GM23338 (cell line): ENCODE data around the gene TGFBR3. TPM values are rescaled to one million over a fixed set of nuclear protein-coding genes. Genes with fewer than 3 reads are reported as not detected.
A peak's percentile ranks its signal among the peaks of the same experiment; 100 is the strongest.

Experiments
- ATAC-seq: fragments of 200-7000 bp; cut with Tn5 transposase; 3 replicates; pipeline ENCODE4 v1.9.1; 2020
- DNase-seq: peaks from one replicate; pipeline ENCODE4 v3.0.0-alpha.2; 2015; ENCODE audit warnings: low spot score
- H2AFZ ChIP-seq: fragments of 200-600 bp; sonication (generic); 2 replicates; pipeline ENCODE4 v1.8.0; 2016; ENCODE audit warnings: antibody characterized with exemption, mild to moderate bottlenecking, moderate library complexity
- H3F3A ChIP-seq: fragments of 200-600 bp; sonication (generic); replicated peaks from 2 replicates; pipeline ENCODE4 v1.8.0; 2017; ENCODE audit warnings: antibody characterized with exemption, mixed run types, low read depth
- H3K27ac ChIP-seq: fragments of 200-600 bp; sonication (generic); 2 replicates; pipeline ENCODE4 v1.6.1; 2016; ENCODE audit warnings: low read depth
- H3K27me3 ChIP-seq: fragments of 200-600 bp; sonication (generic); 2 replicates; pipeline ENCODE4 v1.8.0; 2016; ENCODE audit warnings: mild to moderate bottlenecking, mixed run types, moderate library complexity; ENCODE audit not compliant: insufficient read depth
- H3K36me3 ChIP-seq: fragments of 200-600 bp; sonication (generic); 2 replicates; pipeline ENCODE4 v1.8.0; 2016; ENCODE audit warnings: mild to moderate bottlenecking; ENCODE audit not compliant: insufficient read depth
- H3K4me1 ChIP-seq: fragments of 200-600 bp; sonication (generic); 2 replicates; pipeline ENCODE4 v1.8.0; 2016; ENCODE audit warnings: mild to moderate bottlenecking, moderate library complexity; ENCODE audit not compliant: insufficient read depth
- H3K4me2 ChIP-seq: fragments of 200-600 bp; sonication (generic); 2 replicates; pipeline ENCODE4 v1.7.1; 2017; ENCODE audit warnings: mixed run types
- H3K4me3 ChIP-seq: fragments of 200-600 bp; sonication (generic); 2 replicates; pipeline ENCODE4 v1.6.1; 2016; ENCODE audit warnings: mixed run types
- H3K79me2 ChIP-seq: fragments of 200-600 bp; sonication (generic); replicated peaks from 2 replicates; pipeline ENCODE4 v1.8.0; 2017; ENCODE audit warnings: mild to moderate bottlenecking; ENCODE audit not compliant: insufficient read depth
- H3K9me2 ChIP-seq: fragments of 200-600 bp; sonication (generic); 2 replicates; pipeline ENCODE4 v1.8.0; 2017; ENCODE audit not compliant: insufficient read depth
- H4K20me1 ChIP-seq: fragments of 200-600 bp; sonication (generic); replicated peaks from 2 replicates; pipeline ENCODE4 v1.8.0; 2017; ENCODE audit warnings: mild to moderate bottlenecking; ENCODE audit not compliant: insufficient read depth
- H3K27ac Mint-ChIP-seq: 2 replicates; pipeline ENCODE4 v1.8.0; 2020; ENCODE audit warnings: inconsistent platforms, mild to moderate bottlenecking, moderate library complexity, mixed read lengths
- H3K27me3 Mint-ChIP-seq: 3 replicates; pipeline ENCODE4 v1.8.0; 2022; ENCODE audit warnings: low read depth, mild to moderate bottlenecking, moderate library complexity, mixed read lengths, inconsistent platforms; ENCODE audit not compliant: insufficient read depth, poor library complexity
- H3K36me3 Mint-ChIP-seq: 3 replicates; pipeline ENCODE4 v1.8.0; 2021; ENCODE audit warnings: low read depth, mild to moderate bottlenecking, inconsistent platforms, moderate library complexity, mixed read lengths
- H3K4me1 Mint-ChIP-seq: 3 replicates; pipeline ENCODE4 v1.8.0; 2020; ENCODE audit warnings: mild to moderate bottlenecking, inconsistent platforms, mixed read lengths
- H3K4me3 Mint-ChIP-seq: 3 replicates; pipeline ENCODE4 v1.8.0; 2021; ENCODE audit warnings: moderate library complexity, mild to moderate bottlenecking, inconsistent platforms, mixed read lengths
- H3K9me3 Mint-ChIP-seq: 3 replicates; pipeline ENCODE4 v1.8.0; 2020; ENCODE audit warnings: moderate library complexity, mild to moderate bottlenecking, inconsistent platforms, mixed read lengths
- CREB1 ChIP-seq: fragments of 250-450 bp; sonication (Bioruptor Pico); IDR thresholded peaks from 2 replicates; pipeline ENCODE4 v1.5.0; 2020; ENCODE audit warnings: low read depth, mild to moderate bottlenecking, moderate library complexity
- EZH2 ChIP-seq: fragments of 200-600 bp; sonication (generic); IDR thresholded peaks from one replicate; pipeline ENCODE4 v1.8.0; 2017; ENCODE audit warnings: antibody characterized with exemption, mild to moderate bottlenecking, low read depth; ENCODE audit not compliant: unreplicated experiment
- EZH2phosphoT487 ChIP-seq: fragments of 200-600 bp; sonication (generic); IDR thresholded peaks from one replicate; pipeline ENCODE4 v1.8.1; 2018; ENCODE audit warnings: antibody characterized with exemption; ENCODE audit not compliant: unreplicated experiment
- JUNB ChIP-seq: IDR thresholded peaks from one replicate; pipeline ENCODE4 v1.6.1; 2016; ENCODE audit warnings: antibody characterized with exemption; ENCODE audit not compliant: unreplicated experiment
- NANOG ChIP-seq: IDR thresholded peaks from 2 replicates; pipeline ENCODE4 v1.6.1; 2016; ENCODE audit warnings: antibody characterized with exemption, borderline replicate concordance
- POLR2AphosphoS5 ChIP-seq: IDR thresholded peaks from 2 replicates; pipeline ENCODE4 v1.6.1; 2016; ENCODE audit warnings: antibody characterized with exemption, low read depth
- STAT1 ChIP-seq: IDR thresholded peaks from one replicate; pipeline ENCODE4 v1.6.1; 2016; ENCODE audit warnings: antibody characterized with exemption; ENCODE audit not compliant: unreplicated experiment
- ZNF114 ChIP-seq: fragments of 250-450 bp; sonication (Bioruptor Pico); IDR thresholded peaks from 2 replicates; pipeline ENCODE4 v1.5.0; 2020; ENCODE audit warnings: mild to moderate bottlenecking, moderate library complexity
- ZNF331 ChIP-seq: fragments of 250-450 bp; sonication (Bioruptor Pico); IDR thresholded peaks from 2 replicates; pipeline ENCODE4 v1.5.0; 2020; ENCODE audit warnings: low read depth, mild to moderate bottlenecking, moderate library complexity
- polyA plus RNA-seq: library from polyadenylated mRNA; unstranded; fragments of >200 nt; fragmentation: Nextera tagmentation; extraction: Ambion mirVana; gene quantifications from 2 replicates; pipeline ENCODE4 v1.2.1, GENCODE V29; 2016
- total RNA-seq: library from RNA; depleted of rRNA; stranded (reverse); fragments of >200 nt; shearing (Covaris generic); gene quantifications from 2 replicates; pipeline ENCODE4 v1.2.3, GENCODE V29; 2014
- TF ChIP-seq, protein P1 (sequence below): fragments of 250-450 bp; sonication (Bioruptor Pico); IDR thresholded peaks from 2 replicates; pipeline ENCODE4 v1.5.0; 2020; ENCODE audit warnings: mild to moderate bottlenecking, moderate library complexity
- TF ChIP-seq, protein P2 (sequence below): IDR thresholded peaks from one replicate; pipeline ENCODE4 v1.6.1; 2018; ENCODE audit warnings: antibody characterized with exemption; ENCODE audit not compliant: unreplicated experiment

Gene TGFBR3
- total and polyA plus RNA-seq, 2 experiments from 2014 or later = 1.7 to 2.9 TPM

DNA sequence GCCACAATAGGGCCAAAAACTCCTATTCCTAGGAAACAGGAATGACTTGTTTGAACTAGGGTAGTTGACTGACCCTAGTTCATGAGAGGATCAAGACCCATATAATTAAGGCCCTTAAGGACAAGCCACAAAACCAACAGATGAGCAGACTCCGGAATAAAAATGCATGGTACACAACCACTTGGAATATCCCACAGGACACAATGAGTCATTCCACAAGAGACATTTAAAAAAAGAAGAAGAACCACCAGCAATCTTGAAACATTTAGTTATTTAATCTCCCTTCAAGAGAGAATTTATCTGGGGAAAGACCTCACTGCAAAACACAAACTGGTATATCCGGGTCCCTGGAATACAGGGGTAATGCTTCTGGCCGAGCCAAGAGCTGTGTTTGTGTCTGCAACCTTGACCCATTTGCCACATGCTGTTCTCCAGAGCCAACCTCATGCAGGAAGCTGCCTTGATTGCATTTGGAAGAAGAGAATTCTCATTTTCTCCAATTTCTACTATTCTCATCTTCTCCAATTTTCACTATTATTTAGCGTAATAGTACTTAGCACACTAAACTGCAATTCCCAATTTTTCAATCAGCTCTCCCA lies 135.5 kb downstream of the TGFBR3 start:
- Mint-ChIP-seq H3K4me3 (no peak overlapping the region), H3K27ac (no peak overlapping the region), H3K9me3 (peaks cover 12% of the 10 kb centered on the region), H3K4me1 (peaks cover 8% of the 10 kb centered on the region), H3K27me3 (peaks cover 2% of the 10 kb centered on the region), H3K36me3 (peaks cover 13% of the 10 kb centered on the region; the same call in 1 of the 3 replicates)
- H3K36me3 ChIP-seq = no peaks in the 10 kb centered on the region; the same call in 1 of the 2 replicates
- H3K4me3 ChIP-seq = no peak overlapping the region
- no peaks in the 10 kb centered on the region for H3K27me3 ChIP-seq
- TF ChIP-seq NANOG (no peak), ZNF114 (CRISPR knock-in tag) (no peak), STAT1 (no peak), POLR2AphosphoS5 (no peak), ZNF331 (CRISPR knock-in tag) (no peak), JUNB (no peak), CREB1 (CRISPR knock-in tag) (no peak), EZH2 (no peak), EZH2phosphoT487 (no peak)
- TF ChIP-seq, protein P1, sequence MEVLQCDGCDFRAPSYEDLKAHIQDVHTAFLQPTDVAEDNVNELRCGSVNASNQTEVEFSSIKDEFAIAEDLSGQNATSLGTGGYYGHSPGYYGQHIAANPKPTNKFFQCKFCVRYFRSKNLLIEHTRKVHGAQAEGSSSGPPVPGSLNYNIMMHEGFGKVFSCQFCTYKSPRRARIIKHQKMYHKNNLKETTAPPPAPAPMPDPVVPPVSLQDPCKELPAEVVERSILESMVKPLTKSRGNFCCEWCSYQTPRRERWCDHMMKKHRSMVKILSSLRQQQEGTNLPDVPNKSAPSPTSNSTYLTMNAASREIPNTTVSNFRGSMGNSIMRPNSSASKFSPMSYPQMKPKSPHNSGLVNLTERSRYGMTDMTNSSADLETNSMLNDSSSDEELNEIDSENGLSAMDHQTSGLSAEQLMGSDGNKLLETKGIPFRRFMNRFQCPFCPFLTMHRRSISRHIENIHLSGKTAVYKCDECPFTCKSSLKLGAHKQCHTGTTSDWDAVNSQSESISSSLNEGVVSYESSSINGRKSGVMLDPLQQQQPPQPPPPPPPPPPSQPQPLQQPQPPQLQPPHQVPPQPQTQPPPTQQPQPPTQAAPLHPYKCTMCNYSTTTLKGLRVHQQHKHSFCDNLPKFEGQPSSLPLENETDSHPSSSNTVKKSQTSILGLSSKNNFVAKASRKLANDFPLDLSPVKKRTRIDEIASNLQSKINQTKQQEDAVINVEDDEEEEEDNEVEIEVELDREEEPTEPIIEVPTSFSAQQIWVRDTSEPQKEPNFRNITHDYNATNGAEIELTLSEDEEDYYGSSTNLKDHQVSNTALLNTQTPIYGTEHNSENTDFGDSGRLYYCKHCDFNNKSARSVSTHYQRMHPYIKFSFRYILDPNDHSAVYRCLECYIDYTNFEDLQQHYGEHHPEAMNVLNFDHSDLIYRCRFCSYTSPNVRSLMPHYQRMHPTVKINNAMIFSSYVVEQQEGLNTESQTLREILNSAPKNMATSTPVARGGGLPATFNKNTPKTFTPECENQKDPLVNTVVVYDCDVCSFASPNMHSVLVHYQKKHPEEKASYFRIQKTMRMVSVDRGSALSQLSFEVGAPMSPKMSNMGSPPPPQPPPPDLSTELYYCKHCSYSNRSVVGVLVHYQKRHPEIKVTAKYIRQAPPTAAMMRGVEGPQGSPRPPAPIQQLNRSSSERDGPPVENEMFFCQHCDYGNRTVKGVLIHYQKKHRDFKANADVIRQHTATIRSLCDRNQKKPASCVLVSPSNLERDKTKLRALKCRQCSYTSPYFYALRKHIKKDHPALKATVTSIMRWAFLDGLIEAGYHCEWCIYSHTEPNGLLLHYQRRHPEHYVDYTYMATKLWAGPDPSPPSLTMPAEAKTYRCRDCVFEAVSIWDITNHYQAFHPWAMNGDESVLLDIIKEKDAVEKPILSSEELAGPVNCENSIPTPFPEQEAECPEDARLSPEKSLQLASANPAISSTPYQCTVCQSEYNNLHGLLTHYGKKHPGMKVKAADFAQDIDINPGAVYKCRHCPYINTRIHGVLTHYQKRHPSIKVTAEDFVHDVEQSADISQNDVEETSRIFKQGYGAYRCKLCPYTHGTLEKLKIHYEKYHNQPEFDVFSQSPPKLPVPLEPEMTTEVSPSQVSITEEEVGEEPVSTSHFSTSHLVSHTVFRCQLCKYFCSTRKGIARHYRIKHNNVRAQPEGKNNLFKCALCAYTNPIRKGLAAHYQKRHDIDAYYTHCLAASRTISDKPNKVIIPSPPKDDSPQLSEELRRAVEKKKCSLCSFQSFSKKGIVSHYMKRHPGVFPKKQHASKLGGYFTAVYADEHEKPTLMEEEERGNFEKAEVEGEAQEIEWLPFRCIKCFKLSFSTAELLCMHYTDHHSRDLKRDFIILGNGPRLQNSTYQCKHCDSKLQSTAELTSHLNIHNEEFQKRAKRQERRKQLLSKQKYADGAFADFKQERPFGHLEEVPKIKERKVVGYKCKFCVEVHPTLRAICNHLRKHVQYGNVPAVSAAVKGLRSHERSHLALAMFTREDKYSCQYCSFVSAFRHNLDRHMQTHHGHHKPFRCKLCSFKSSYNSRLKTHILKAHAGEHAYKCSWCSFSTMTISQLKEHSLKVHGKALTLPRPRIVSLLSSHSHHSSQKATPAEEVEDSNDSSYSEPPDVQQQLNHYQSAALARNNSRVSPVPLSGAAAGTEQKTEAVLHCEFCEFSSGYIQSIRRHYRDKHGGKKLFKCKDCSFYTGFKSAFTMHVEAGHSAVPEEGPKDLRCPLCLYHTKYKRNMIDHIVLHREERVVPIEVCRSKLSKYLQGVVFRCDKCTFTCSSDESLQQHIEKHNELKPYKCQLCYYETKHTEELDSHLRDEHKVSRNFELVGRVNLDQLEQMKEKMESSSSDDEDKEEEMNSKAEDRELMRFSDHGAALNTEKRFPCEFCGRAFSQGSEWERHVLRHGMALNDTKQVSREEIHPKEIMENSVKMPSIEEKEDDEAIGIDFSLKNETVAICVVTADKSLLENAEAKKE (CRISPR knock-in tag) = no peak
- TF ChIP-seq, protein P2, sequence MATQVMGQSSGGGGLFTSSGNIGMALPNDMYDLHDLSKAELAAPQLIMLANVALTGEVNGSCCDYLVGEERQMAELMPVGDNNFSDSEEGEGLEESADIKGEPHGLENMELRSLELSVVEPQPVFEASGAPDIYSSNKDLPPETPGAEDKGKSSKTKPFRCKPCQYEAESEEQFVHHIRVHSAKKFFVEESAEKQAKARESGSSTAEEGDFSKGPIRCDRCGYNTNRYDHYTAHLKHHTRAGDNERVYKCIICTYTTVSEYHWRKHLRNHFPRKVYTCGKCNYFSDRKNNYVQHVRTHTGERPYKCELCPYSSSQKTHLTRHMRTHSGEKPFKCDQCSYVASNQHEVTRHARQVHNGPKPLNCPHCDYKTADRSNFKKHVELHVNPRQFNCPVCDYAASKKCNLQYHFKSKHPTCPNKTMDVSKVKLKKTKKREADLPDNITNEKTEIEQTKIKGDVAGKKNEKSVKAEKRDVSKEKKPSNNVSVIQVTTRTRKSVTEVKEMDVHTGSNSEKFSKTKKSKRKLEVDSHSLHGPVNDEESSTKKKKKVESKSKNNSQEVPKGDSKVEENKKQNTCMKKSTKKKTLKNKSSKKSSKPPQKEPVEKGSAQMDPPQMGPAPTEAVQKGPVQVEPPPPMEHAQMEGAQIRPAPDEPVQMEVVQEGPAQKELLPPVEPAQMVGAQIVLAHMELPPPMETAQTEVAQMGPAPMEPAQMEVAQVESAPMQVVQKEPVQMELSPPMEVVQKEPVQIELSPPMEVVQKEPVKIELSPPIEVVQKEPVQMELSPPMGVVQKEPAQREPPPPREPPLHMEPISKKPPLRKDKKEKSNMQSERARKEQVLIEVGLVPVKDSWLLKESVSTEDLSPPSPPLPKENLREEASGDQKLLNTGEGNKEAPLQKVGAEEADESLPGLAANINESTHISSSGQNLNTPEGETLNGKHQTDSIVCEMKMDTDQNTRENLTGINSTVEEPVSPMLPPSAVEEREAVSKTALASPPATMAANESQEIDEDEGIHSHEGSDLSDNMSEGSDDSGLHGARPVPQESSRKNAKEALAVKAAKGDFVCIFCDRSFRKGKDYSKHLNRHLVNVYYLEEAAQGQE = no peak
- no peaks in the 10 kb centered on the region for H4K20me1 ChIP-seq
- H3K27ac ChIP-seq = no peak overlapping the region
- peak; percentile 10 for DNase-seq
- H3K4me1 ChIP-seq = no peaks in the 10 kb centered on the region
- H3K4me2 ChIP-seq = no peak overlapping the region
- H2AFZ ChIP-seq = 0 out of 2 replicates have a peak overlapping the region, but pooled peaks have one; percentile 2
- peak; percentile 31; the same call in 1 of the 3 replicates for ATAC-seq
- no peaks in the 10 kb centered on the region; the same call in 1 of the 2 replicates for H3K9me2 ChIP-seq
- no peaks in the 10 kb centered on the region for H3F3A ChIP-seq
- H3K79me2 ChIP-seq = no peaks in the 10 kb centered on the region
